HepG2 (cell line): ENCODE measurements around the gene NUBP1. TPM values are rescaled to one million over a fixed set of nuclear protein-coding genes. Genes with fewer than 3 reads are reported as not detected.

Experiments used
- ATAC-seq: fragments of 200-7000 bp; cut with Tn5 transposase; 3 replicates; pipeline ENCODE4 v1.9.1; 2020; ENCODE audit warnings: mild to moderate bottlenecking, moderate library complexity
- BruUV-seq: library from RNA; stranded (reverse); fragments of 400-500 nt; replicated peaks from 2 replicates; lab custom pipeline; 2021; lab: Mats Ljungman, UMichigan
- CTCF ChIA-PET: fragments of 300-600 bp; formaldehyde crosslinking; extraction: SDS; loops from one replicate; lab custom pipeline; 2021; ENCODE audit warnings: low total read pairs, inconsistent platforms, low intra/inter-chr PET ratio; lab: Yijun Ruan, JAX
- POLR2A ChIA-PET: fragments of 350-600 bp; sonication (Branson Sonifier 250); formaldehyde crosslinking; loops from one replicate; lab custom pipeline; 2020; ENCODE audit warnings: antibody characterized with exemption, inconsistent platforms; lab: Yijun Ruan, JAX
- DNase-seq: peaks from one replicate; pipeline ENCODE4 v3.0.0-alpha.2; 2015; ENCODE audit warnings: low spot score
- FAIRE-seq: peaks from 3 replicates; lab custom pipeline; 2011; peaks lifted over from hg19 to GRCh38; lab: Jason Lieb, UNC
- H2AFZ ChIP-seq: one replicate; pipeline ENCODE4 v1.6.1; 2011; ENCODE audit warnings: low read length, inconsistent platforms
- H3K27ac ChIP-seq: fragments of 300-600 bp; 3 replicates; pipeline ENCODE4 v1.8.0; 2011; ENCODE audit warnings: mixed run types, mild to moderate bottlenecking, mixed read lengths, low read length, inconsistent platforms; ENCODE audit not compliant: insufficient read depth; ENCODE audit errors: extremely low read length
- H3K27me3 ChIP-seq, 2 experiments: fragments of 200-600 bp in 1 of 2; 2 replicates in 1 of 2; 3 replicates in 1 of 2; pipeline versions ENCODE4 v1.6.0 to v1.8.0; 2011; ENCODE audit warnings: low read length in 2 of 2, mild to moderate bottlenecking in 2 of 2, moderate library complexity in 2 of 2, inconsistent platforms in 1 of 2; ENCODE audit not compliant: insufficient read depth in 2 of 2, control insufficient read depth in 1 of 2
- H3K36me3 ChIP-seq, 2 experiments: fragments of 200-600 bp in 1 of 2; replicated peaks in 1 of 2; 2 replicates in 1 of 2; 3 replicates in 1 of 2; pipeline versions ENCODE4 v1.5.1 to v1.8.0; 2011; ENCODE audit warnings: low read length in 2 of 2, inconsistent platforms in 1 of 2; ENCODE audit not compliant: insufficient read depth in 2 of 2, control insufficient read depth in 1 of 2
- H3K4me1 ChIP-seq: 2 replicates; pipeline ENCODE4 v1.5.1; 2012; ENCODE audit warnings: low read length, inconsistent platforms; ENCODE audit not compliant: insufficient read depth
- H3K4me2 ChIP-seq: 2 replicates; pipeline ENCODE4 v1.6.0; 2011; ENCODE audit warnings: low read depth, low read length, inconsistent platforms
- H3K4me3 ChIP-seq, 3 experiments: fragments of 200-600 bp in 1 of 3; sonication (generic), shearing (Covaris generic) in 1 of 3; replicated peaks in 1 of 3; 2 replicates each; pipeline ENCODE4 v1.5.1; 2011 to 2016; ENCODE audit warnings: low read length in 3 of 3, inconsistent platforms in 2 of 3, low read depth in 2 of 3, mild to moderate bottlenecking in 2 of 3, control low read depth in 1 of 3, mixed read lengths in 1 of 3; ENCODE audit not compliant: insufficient read depth in 1 of 3
- H3K79me2 ChIP-seq: one replicate; pipeline ENCODE4 v1.6.1; 2011; ENCODE audit warnings: low read length, inconsistent platforms; ENCODE audit not compliant: insufficient read depth
- H3K9ac ChIP-seq: 2 replicates; pipeline ENCODE4 v1.6.0; 2011; ENCODE audit warnings: mild to moderate bottlenecking, low read depth, low read length, inconsistent platforms; ENCODE audit not compliant: insufficient read depth
- H3K9me3 ChIP-seq: 2 replicates; pipeline ENCODE4 v1.5.1; 2012; ENCODE audit warnings: mild to moderate bottlenecking, low read length
- H4K20me1 ChIP-seq: 2 replicates; pipeline ENCODE4 v1.6.0; 2011; ENCODE audit warnings: inconsistent platforms, mild to moderate bottlenecking, low read length, moderate library complexity; ENCODE audit not compliant: insufficient read depth
- EP300 ChIP-seq, 3 experiments: sonication (generic) in 1 of 3; formaldehyde crosslinking in 1 of 3; IDR thresholded peaks; 2 replicates each; pipeline versions ENCODE4 v1.5.1 to v1.6.1; 2011 to 2020; ENCODE audit warnings: low read depth in 2 of 3, low read length in 2 of 3, borderline replicate concordance in 1 of 3, improper control_type of control experiment in 1 of 3, mild to moderate bottlenecking in 1 of 3, missing genetic modification reagents in 1 of 3, moderate library complexity in 1 of 3
- KLF11 ChIP-seq: IDR thresholded peaks from 2 replicates; pipeline ENCODE4 v1.6.1; 2016; ENCODE audit warnings: missing compliant biosample characterization
- KLF6 ChIP-seq: IDR thresholded peaks from 2 replicates; pipeline ENCODE4 v1.8.0; 2016; ENCODE audit warnings: missing biosample characterization, missing genetic modification reagents
- MTA3 ChIP-seq: sonication (generic); formaldehyde crosslinking; IDR thresholded peaks from 2 replicates; pipeline ENCODE4 v1.4.0; 2020; ENCODE audit warnings: missing genetic modification reagents
- MZF1 ChIP-seq: sonication (generic); formaldehyde crosslinking; IDR thresholded peaks from 2 replicates; pipeline ENCODE4 v1.8.1; 2023; ENCODE audit warnings: mild to moderate bottlenecking, missing genetic modification reagents, borderline replicate concordance
- NAIF1 ChIP-seq: sonication (generic); formaldehyde crosslinking; IDR thresholded peaks from 2 replicates; pipeline ENCODE4 v1.5.0; 2020; ENCODE audit warnings: mild to moderate bottlenecking, missing genetic modification reagents, borderline replicate concordance
- RFXAP ChIP-seq: sonication (generic); formaldehyde crosslinking; IDR thresholded peaks from 2 replicates; pipeline ENCODE4 v1.4.0; 2020; ENCODE audit warnings: missing genetic modification reagents, borderline replicate concordance
- ZFP41 ChIP-seq: sonication (generic); formaldehyde crosslinking; IDR thresholded peaks from 2 replicates; pipeline ENCODE4 v1.4.0; 2020; ENCODE audit warnings: mild to moderate bottlenecking, missing genetic modification reagents, borderline replicate concordance
- ZNF10 ChIP-seq: sonication (generic); formaldehyde crosslinking; IDR thresholded peaks from 2 replicates; pipeline ENCODE4 v1.4.0; 2020; ENCODE audit warnings: mild to moderate bottlenecking, low read depth, missing genetic modification reagents, borderline replicate concordance
- ZNF224 ChIP-seq: sonication (generic); formaldehyde crosslinking; IDR thresholded peaks from 2 replicates; pipeline ENCODE4 v1.5.0; 2020; ENCODE audit warnings: mild to moderate bottlenecking, missing genetic modification reagents
- ZNF256 ChIP-seq: sonication (generic); formaldehyde crosslinking; conservative IDR thresholded peaks from 2 replicates; pipeline ENCODE4 v1.4.0; 2020; ENCODE audit warnings: missing genetic modification reagents
- ZNF451 ChIP-seq: sonication (generic); formaldehyde crosslinking; IDR thresholded peaks from 2 replicates; pipeline ENCODE4 v1.5.0; 2020; ENCODE audit warnings: mild to moderate bottlenecking, missing genetic modification reagents
- ZNF777 ChIP-seq: sonication (generic); formaldehyde crosslinking; IDR thresholded peaks from 2 replicates; pipeline ENCODE4 v1.4.0; 2020; ENCODE audit warnings: missing genetic modification reagents
- WGBS: methylation state at CpG from one replicate; pipeline ENCODE4 v1.1.6; 2017; ENCODE audit warnings: low lambda C conversion rate; 5-methylcytosine and 5-hydroxymethylcytosine counted together
- in situ Hi-C: cut with HindIII; loops from 2 replicates; pipeline ENCODE4 v1.10.0; 2017; ENCODE audit warnings: low pct_unique_long_range_greater_than_20kb; ENCODE audit not compliant: extremely low pct_ligation_motif_present
- intact Hi-C: fragments of 100-400 bp; cut with micrococcal nuclease; formaldehyde crosslinking; loops from one replicate; pipeline ENCODE4 v1.10.0; 2022; ENCODE audit not compliant: unreplicated experiment
- polyA plus RNA-seq, 8 experiments: library from polyadenylated mRNA; depleted of rRNA in 3 of 8; stranded (reverse) in 7 of 8; unstranded in 1 of 8; fragments of >200 nt; fragmentation: Illumina TruSeq in 4 of 8; extraction: Trizol in 4 of 8; gene quantifications; 2 replicates each; pipeline versions ENCODE4 v1.2.1 to v1.2.3, GENCODE V29; 2011 to 2016; ENCODE audit warnings: low read depth in 4 of 8, missing spikeins in 1 of 8, mixed read lengths in 1 of 8; ENCODE audit not compliant: insufficient read depth in 1 of 8
- total RNA-seq, 5 experiments: library from RNA; depleted of rRNA; stranded (reverse); fragments of >200 nt; fragmentation: Illumina TruSeq; extraction: Trizol; gene quantifications; 2 replicates each; pipeline ENCODE4 v1.2.3, GENCODE V29; 2016; ENCODE audit warnings: low read depth in 1 of 5
- TF ChIP-seq, protein P1 (sequence below): sonication (generic); formaldehyde crosslinking; IDR thresholded peaks from 2 replicates; pipeline ENCODE4 v1.5.1; 2020; ENCODE audit warnings: mild to moderate bottlenecking, missing genetic modification reagents, borderline replicate concordance
- TF ChIP-seq, protein P2 (sequence below): sonication (generic); formaldehyde crosslinking; IDR thresholded peaks from 2 replicates; pipeline ENCODE4 v1.4.0; 2020; ENCODE audit warnings: missing genetic modification reagents
- TF ChIP-seq, protein P3 (sequence below): sonication (generic); formaldehyde crosslinking; IDR thresholded peaks from 2 replicates; pipeline ENCODE4 v1.5.0; 2020; ENCODE audit warnings: missing genetic modification reagents
- TF ChIP-seq, protein P4 (sequence below): sonication (generic); formaldehyde crosslinking; IDR thresholded peaks from 2 replicates; pipeline ENCODE4 v1.5.0; 2020; ENCODE audit warnings: mild to moderate bottlenecking, missing genetic modification reagents
- TF ChIP-seq, protein P5 (sequence below): sonication (generic); formaldehyde crosslinking; IDR thresholded peaks from 2 replicates; pipeline ENCODE4 v1.4.0; 2020; ENCODE audit warnings: mild to moderate bottlenecking, low read depth, missing genetic modification reagents

The NUBP1 gene
- total and polyA plus RNA-seq, 2 of the 13 experiments (the other 11 are each of a cell fraction or from before 2014, with no cell fraction given) = 53.5 to 70.4 TPM

DNA sequence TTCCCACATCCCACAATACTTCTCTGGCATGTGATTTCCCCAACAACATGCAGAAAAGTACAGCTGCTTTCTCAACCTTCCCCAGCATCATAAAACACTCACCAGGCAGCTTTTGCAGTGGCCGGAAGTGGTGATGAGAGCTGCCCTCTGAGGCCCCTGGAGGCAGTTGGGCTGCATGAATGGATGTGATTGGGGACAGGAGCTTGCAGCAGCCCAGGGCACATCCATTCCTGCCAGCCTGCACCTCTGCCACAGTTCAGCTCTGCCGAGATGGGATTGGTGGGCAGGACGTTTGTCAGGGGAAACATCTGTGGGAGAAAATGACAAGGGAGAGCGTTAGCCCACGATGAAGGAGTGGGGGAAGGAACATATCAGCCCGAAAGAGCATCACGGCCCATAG, 19.8 kb downstream of the NUBP1 start:
- POLR2A ChIA-PET = no interaction called here
- Histone ChIP-seq H3K27ac (no peak overlapping the region), H3K9me3 (no peaks in the 10 kb centered on the region), H3K9ac (no peak overlapping the region), H4K20me1 (no peaks in the 10 kb centered on the region), H3K36me3 (peaks cover 45 to 53% of the 10 kb centered on the region in 2 experiments), H3K27me3 (no peaks in the 10 kb centered on the region), H3K4me2 (no peak overlapping the region), H2AFZ (no peak overlapping the region), H3K79me2 (no peaks in the 10 kb centered on the region), H3K4me3 (no peak overlapping the region), H3K4me1 (no peaks in the 10 kb centered on the region)
- ATAC-seq = no peak
- CTCF ChIA-PET = no interaction called here
- TF ChIP-seq KLF11 (CRISPR knock-in tag) (no peak), RFXAP (CRISPR knock-in tag) (no peak), MZF1 (CRISPR knock-in tag) (no peak), ZNF451 (CRISPR knock-in tag) (no peak), ZNF10 (CRISPR knock-in tag) (no peak), MTA3 (CRISPR knock-in tag) (no peak), ZNF777 (no peak), EP300 (IDR thresholded peaks at IDR 0.05; ENCODE audit: low read depth in 2 of 2, low read length in 2 of 2) (no peak), EP300 (CRISPR knock-in tag; IDR thresholded peaks at IDR 0.05; ENCODE audit: borderline replicate concordance) (no peak), KLF6 (CRISPR knock-in tag) (no peak), ZNF224 (CRISPR knock-in tag) (no peak), NAIF1 (CRISPR knock-in tag) (no peak), ZNF256 (no peak), ZFP41 (CRISPR knock-in tag) (no peak)
- TF ChIP-seq, protein P1, sequence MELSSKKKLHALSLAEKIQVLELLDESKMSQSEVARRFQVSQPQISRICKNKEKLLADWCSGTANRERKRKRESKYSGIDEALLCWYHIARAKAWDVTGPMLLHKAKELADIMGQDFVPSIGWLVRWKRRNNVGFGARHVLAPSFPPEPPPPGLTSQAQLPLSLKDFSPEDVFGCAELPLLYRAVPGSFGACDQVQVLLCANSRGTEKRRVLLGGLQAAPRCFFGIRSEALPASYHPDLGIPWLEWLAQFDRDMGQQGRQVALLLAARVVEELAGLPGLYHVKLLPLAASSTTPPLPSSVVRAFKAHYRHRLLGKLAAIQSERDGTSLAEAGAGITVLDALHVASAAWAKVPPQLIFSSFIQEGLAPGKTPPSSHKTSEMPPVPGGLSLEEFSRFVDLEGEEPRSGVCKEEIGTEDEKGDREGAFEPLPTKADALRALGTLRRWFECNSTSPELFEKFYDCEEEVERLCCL (CRISPR knock-in tag) = no peak
- TF ChIP-seq, protein P2, sequence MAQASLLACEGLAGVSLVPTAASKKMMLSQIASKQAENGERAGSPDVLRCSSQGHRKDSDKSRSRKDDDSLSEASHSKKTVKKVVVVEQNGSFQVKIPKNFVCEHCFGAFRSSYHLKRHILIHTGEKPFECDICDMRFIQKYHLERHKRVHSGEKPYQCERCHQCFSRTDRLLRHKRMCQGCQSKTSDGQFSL (CRISPR knock-in tag) = no peak
- TF ChIP-seq, protein P3, sequence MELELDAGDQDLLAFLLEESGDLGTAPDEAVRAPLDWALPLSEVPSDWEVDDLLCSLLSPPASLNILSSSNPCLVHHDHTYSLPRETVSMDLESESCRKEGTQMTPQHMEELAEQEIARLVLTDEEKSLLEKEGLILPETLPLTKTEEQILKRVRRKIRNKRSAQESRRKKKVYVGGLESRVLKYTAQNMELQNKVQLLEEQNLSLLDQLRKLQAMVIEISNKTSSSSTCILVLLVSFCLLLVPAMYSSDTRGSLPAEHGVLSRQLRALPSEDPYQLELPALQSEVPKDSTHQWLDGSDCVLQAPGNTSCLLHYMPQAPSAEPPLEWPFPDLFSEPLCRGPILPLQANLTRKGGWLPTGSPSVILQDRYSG (CRISPR knock-in tag) = no peak
- TF ChIP-seq, protein P4, sequence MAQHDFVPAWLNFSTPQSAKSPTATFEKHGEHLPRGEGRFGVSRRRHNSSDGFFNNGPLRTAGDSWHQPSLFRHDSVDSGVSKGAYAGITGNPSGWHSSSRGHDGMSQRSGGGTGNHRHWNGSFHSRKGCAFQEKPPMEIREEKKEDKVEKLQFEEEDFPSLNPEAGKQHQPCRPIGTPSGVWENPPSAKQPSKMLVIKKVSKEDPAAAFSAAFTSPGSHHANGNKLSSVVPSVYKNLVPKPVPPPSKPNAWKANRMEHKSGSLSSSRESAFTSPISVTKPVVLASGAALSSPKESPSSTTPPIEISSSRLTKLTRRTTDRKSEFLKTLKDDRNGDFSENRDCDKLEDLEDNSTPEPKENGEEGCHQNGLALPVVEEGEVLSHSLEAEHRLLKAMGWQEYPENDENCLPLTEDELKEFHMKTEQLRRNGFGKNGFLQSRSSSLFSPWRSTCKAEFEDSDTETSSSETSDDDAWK (CRISPR knock-in tag) = no peak
- TF ChIP-seq, protein P5, sequence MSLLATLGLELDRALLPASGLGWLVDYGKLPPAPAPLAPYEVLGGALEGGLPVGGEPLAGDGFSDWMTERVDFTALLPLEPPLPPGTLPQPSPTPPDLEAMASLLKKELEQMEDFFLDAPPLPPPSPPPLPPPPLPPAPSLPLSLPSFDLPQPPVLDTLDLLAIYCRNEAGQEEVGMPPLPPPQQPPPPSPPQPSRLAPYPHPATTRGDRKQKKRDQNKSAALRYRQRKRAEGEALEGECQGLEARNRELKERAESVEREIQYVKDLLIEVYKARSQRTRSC = no peak
- intact Hi-C loops = no loop called here
- no peak for FAIRE-seq
- in situ Hi-C loops = no loop called here
- DNase-seq = no peak
- WGBS = 99% methylated on average over 7 of the region's 7 CpGs
- BruUV-seq = no TSS peak
